WTC11 (cell line): ENCODE data around the gene BICC1. TPM values are rescaled to one million over a fixed set of nuclear protein-coding genes. Genes with fewer than 3 reads are reported as not detected.

Experiments used
- ATAC-seq: fragments of 200-7000 bp; cut with Tn5 transposase; 2 replicates; pipeline ENCODE4 v1.10.0; 2021; ENCODE audit warnings: mild to moderate bottlenecking, moderate library complexity
- CTCF ChIA-PET: fragments of 300-600 bp; sonication (Branson Sonifier 250); formaldehyde crosslinking; loops from one replicate; lab custom pipeline; 2021; ENCODE audit warnings: antibody characterized with exemption; lab: Charles Lee
- POLR2A ChIA-PET: fragments of 350-600 bp; sonication (Branson Sonifier 250); formaldehyde crosslinking; loops from one replicate; lab custom pipeline; 2021; ENCODE audit warnings: antibody characterized with exemption; lab: Charles Lee
- DNase-seq: peaks from one replicate; pipeline ENCODE4 v3.0.0; 2021; ENCODE audit warnings: low spot score
- H3K27ac Mint-ChIP-seq: 2 replicates; pipeline ENCODE4 v1.8.0; 2021; ENCODE audit warnings: mixed read lengths
- H3K27me3 Mint-ChIP-seq: 2 replicates; pipeline ENCODE4 v1.8.0; 2021; ENCODE audit warnings: low read depth, mild to moderate bottlenecking, moderate library complexity, mixed read lengths
- H3K36me3 Mint-ChIP-seq: 2 replicates; pipeline ENCODE4 v1.8.0; 2021; ENCODE audit warnings: mixed read lengths
- H3K4me1 Mint-ChIP-seq: 2 replicates; pipeline ENCODE4 v1.8.0; 2022; ENCODE audit warnings: mixed read lengths
- H3K4me3 Mint-ChIP-seq: 2 replicates; pipeline ENCODE4 v1.8.0; 2021; ENCODE audit warnings: mild to moderate bottlenecking, moderate library complexity, mixed read lengths
- H3K9me3 Mint-ChIP-seq: 2 replicates; pipeline ENCODE4 v1.8.0; 2021; ENCODE audit warnings: mixed read lengths
- CBFB ChIP-seq: sonication (generic); formaldehyde crosslinking; IDR thresholded peaks from 2 replicates; pipeline ENCODE4 v1.8.1; 2022; ENCODE audit warnings: mild to moderate bottlenecking, low read depth, missing genetic modification reagents
- CREB1 ChIP-seq: sonication (generic); formaldehyde crosslinking; IDR thresholded peaks from 2 replicates; pipeline ENCODE4 v1.8.0; 2023; ENCODE audit warnings: mild to moderate bottlenecking, missing genetic modification reagents
- CREM ChIP-seq: sonication (generic); formaldehyde crosslinking; IDR thresholded peaks from 2 replicates; pipeline ENCODE4 v1.8.1; 2022; ENCODE audit warnings: mild to moderate bottlenecking, missing genetic modification reagents, moderate library complexity
- ELF4 ChIP-seq: sonication (generic); formaldehyde crosslinking; IDR thresholded peaks from 2 replicates; pipeline ENCODE4 v1.8.1; 2022; ENCODE audit warnings: low read depth, mild to moderate bottlenecking, moderate library complexity, missing genetic modification reagents
- ETV6 ChIP-seq: sonication (generic); formaldehyde crosslinking; IDR thresholded peaks from 2 replicates; pipeline ENCODE4 v1.8.1; 2022; ENCODE audit warnings: mild to moderate bottlenecking, missing genetic modification reagents
- HMGA2 ChIP-seq: fragments of 250-450 bp; sonication (Bioruptor Pico); IDR thresholded peaks from 2 replicates; pipeline ENCODE4 v1.4.0; 2021; ENCODE audit warnings: mild to moderate bottlenecking, moderate library complexity
- IRF2 ChIP-seq: sonication (generic); formaldehyde crosslinking; IDR thresholded peaks from 2 replicates; pipeline ENCODE4 v1.8.0; 2022; ENCODE audit warnings: low read depth, missing genetic modification reagents, borderline replicate concordance
- JAZF1 ChIP-seq: fragments of 250-450 bp; sonication (Bioruptor Pico); IDR thresholded peaks from 2 replicates; pipeline ENCODE4 v1.9.0; 2021; ENCODE audit warnings: moderate library complexity, mild to moderate bottlenecking, inconsistent platforms
- KAT7 ChIP-seq: sonication (generic); formaldehyde crosslinking; IDR thresholded peaks from 2 replicates; pipeline ENCODE4 v1.8.1; 2023; ENCODE audit warnings: missing genetic modification reagents, mild to moderate bottlenecking, borderline replicate concordance
- NFATC4 ChIP-seq: fragments of 250-450 bp; sonication (Bioruptor Pico); IDR thresholded peaks from 2 replicates; pipeline ENCODE4 v1.9.0; 2021; ENCODE audit warnings: mild to moderate bottlenecking
- NFE2L1 ChIP-seq: sonication (generic); formaldehyde crosslinking; IDR thresholded peaks from 2 replicates; pipeline ENCODE4 v1.8.1; 2023; ENCODE audit warnings: missing genetic modification reagents
- NR3C1 ChIP-seq: sonication (generic); formaldehyde crosslinking; conservative IDR thresholded peaks from 2 replicates; pipeline ENCODE4 v1.8.1; 2023; ENCODE audit warnings: low read depth, mild to moderate bottlenecking, missing genetic modification reagents
- RELA ChIP-seq: sonication (generic); formaldehyde crosslinking; IDR thresholded peaks from 2 replicates; pipeline ENCODE4 v1.8.1; 2022; ENCODE audit warnings: missing genetic modification reagents, mild to moderate bottlenecking, borderline replicate concordance
- TCF7 ChIP-seq: sonication (generic); formaldehyde crosslinking; IDR thresholded peaks from 2 replicates; pipeline ENCODE4 v1.8.0; 2022; ENCODE audit warnings: mild to moderate bottlenecking, low read depth, missing genetic modification reagents, moderate library complexity
- ZNF121 ChIP-seq: sonication (generic); formaldehyde crosslinking; IDR thresholded peaks from 2 replicates; pipeline ENCODE4 v1.8.0; 2023; ENCODE audit warnings: missing genetic modification reagents
- ZNF138 ChIP-seq: sonication (generic); formaldehyde crosslinking; conservative IDR thresholded peaks from 2 replicates; pipeline ENCODE4 v1.8.1; 2022; ENCODE audit warnings: mild to moderate bottlenecking, moderate library complexity, missing genetic modification reagents
- ZNF423 ChIP-seq: fragments of 250-450 bp; sonication (Bioruptor Pico); IDR thresholded peaks from 2 replicates; pipeline ENCODE4 v2.1.2; 2022; ENCODE audit warnings: mild to moderate bottlenecking, moderate library complexity
- ZNF671 ChIP-seq: fragments of 250-450 bp; sonication (Bioruptor Pico); IDR thresholded peaks from 2 replicates; pipeline ENCODE4 v1.8.0; 2021; ENCODE audit warnings: mild to moderate bottlenecking
- total RNA-seq: library from RNA; stranded (reverse); gene quantifications from 3 replicates; pipeline ENCODE4 v1.2.3, GENCODE V29; 2021
- TF ChIP-seq, protein P1 (sequence below): fragments of 250-450 bp; sonication (Bioruptor Pico); IDR thresholded peaks from 2 replicates; pipeline ENCODE4 v1.9.0; 2021; ENCODE audit warnings: mild to moderate bottlenecking, borderline replicate concordance
- TF ChIP-seq, protein P2 (sequence below): sonication (generic); formaldehyde crosslinking; conservative IDR thresholded peaks from 2 replicates; pipeline ENCODE4 v1.8.1; 2023; ENCODE audit warnings: mild to moderate bottlenecking, low read depth, missing genetic modification reagents, moderate library complexity
- TF ChIP-seq, protein P3 (sequence below): fragments of 250-450 bp; sonication (Bioruptor Pico); IDR thresholded peaks from 2 replicates; pipeline ENCODE4 v1.9.0; 2021; ENCODE audit warnings: mild to moderate bottlenecking
- TF ChIP-seq, protein P4 (sequence below): fragments of 250-450 bp; sonication (Bioruptor Pico); IDR thresholded peaks from 2 replicates; pipeline ENCODE4 v2.1.2; 2022; ENCODE audit warnings: mild to moderate bottlenecking, moderate library complexity
- TF ChIP-seq, protein P5 (sequence below): fragments of 250-450 bp; sonication (Bioruptor Pico); conservative IDR thresholded peaks from 2 replicates; pipeline ENCODE4 v1.9.0; 2021; ENCODE audit warnings: mild to moderate bottlenecking
- TF ChIP-seq, protein P6 (sequence below): sonication (generic); formaldehyde crosslinking; IDR thresholded peaks from 2 replicates; pipeline ENCODE4 v1.8.0; 2022; ENCODE audit warnings: mild to moderate bottlenecking, missing genetic modification reagents
- TF ChIP-seq, protein P7 (sequence below): sonication (generic); formaldehyde crosslinking; IDR thresholded peaks from 2 replicates; pipeline ENCODE4 v1.8.1; 2023; ENCODE audit warnings: mild to moderate bottlenecking, missing genetic modification reagents, moderate library complexity

BICC1 gene
- total RNA-seq, 1 experiment from 2014 or later = 0.61 TPM

DNA sequence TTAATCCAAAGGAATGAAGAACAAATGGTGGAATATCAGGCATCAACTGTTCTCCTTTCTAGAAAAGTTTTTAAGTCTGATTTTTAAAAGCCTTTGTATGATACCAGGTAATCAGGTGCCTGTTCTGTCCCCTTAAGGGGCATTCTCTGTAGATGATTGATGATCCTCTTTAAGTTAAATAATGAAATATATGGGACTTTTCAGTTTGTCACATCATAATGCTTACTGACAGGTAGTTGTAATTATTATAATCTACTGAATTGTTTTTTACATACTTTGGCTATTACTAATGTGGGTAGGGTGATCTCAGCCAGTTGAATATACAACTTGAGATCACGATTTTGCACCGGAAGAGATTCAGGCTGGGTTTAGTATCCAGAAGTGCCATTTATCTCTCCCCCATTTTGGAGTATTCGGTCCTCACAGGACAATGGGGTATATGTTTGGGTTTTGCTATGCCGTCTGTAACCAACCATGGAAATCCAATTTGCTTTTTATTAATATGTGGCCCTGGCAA is 330.2 kb downstream of the BICC1 start:
- ATAC-seq = no peak
- ChIA-PET POLR2A (no interaction called here), CTCF (interaction anchor here (1.1 kb wide), 1 partner anchor 312 kb away, joined by 3 read pairs; no protein-coding TSS in a partner anchor)
- no peak for TF ChIP-seq NR3C1
- no peak for TF ChIP-seq ZNF671
- TF ChIP-seq, protein P1, sequence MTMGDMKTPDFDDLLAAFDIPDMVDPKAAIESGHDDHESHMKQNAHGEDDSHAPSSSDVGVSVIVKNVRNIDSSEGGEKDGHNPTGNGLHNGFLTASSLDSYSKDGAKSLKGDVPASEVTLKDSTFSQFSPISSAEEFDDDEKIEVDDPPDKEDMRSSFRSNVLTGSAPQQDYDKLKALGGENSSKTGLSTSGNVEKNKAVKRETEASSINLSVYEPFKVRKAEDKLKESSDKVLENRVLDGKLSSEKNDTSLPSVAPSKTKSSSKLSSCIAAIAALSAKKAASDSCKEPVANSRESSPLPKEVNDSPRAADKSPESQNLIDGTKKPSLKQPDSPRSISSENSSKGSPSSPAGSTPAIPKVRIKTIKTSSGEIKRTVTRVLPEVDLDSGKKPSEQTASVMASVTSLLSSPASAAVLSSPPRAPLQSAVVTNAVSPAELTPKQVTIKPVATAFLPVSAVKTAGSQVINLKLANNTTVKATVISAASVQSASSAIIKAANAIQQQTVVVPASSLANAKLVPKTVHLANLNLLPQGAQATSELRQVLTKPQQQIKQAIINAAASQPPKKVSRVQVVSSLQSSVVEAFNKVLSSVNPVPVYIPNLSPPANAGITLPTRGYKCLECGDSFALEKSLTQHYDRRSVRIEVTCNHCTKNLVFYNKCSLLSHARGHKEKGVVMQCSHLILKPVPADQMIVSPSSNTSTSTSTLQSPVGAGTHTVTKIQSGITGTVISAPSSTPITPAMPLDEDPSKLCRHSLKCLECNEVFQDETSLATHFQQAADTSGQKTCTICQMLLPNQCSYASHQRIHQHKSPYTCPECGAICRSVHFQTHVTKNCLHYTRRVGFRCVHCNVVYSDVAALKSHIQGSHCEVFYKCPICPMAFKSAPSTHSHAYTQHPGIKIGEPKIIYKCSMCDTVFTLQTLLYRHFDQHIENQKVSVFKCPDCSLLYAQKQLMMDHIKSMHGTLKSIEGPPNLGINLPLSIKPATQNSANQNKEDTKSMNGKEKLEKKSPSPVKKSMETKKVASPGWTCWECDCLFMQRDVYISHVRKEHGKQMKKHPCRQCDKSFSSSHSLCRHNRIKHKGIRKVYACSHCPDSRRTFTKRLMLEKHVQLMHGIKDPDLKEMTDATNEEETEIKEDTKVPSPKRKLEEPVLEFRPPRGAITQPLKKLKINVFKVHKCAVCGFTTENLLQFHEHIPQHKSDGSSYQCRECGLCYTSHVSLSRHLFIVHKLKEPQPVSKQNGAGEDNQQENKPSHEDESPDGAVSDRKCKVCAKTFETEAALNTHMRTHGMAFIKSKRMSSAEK (CRISPR knock-in tag) = no peak
- TF ChIP-seq ELF4 (CRISPR knock-in tag) = no peak
- TF ChIP-seq, protein P2, sequence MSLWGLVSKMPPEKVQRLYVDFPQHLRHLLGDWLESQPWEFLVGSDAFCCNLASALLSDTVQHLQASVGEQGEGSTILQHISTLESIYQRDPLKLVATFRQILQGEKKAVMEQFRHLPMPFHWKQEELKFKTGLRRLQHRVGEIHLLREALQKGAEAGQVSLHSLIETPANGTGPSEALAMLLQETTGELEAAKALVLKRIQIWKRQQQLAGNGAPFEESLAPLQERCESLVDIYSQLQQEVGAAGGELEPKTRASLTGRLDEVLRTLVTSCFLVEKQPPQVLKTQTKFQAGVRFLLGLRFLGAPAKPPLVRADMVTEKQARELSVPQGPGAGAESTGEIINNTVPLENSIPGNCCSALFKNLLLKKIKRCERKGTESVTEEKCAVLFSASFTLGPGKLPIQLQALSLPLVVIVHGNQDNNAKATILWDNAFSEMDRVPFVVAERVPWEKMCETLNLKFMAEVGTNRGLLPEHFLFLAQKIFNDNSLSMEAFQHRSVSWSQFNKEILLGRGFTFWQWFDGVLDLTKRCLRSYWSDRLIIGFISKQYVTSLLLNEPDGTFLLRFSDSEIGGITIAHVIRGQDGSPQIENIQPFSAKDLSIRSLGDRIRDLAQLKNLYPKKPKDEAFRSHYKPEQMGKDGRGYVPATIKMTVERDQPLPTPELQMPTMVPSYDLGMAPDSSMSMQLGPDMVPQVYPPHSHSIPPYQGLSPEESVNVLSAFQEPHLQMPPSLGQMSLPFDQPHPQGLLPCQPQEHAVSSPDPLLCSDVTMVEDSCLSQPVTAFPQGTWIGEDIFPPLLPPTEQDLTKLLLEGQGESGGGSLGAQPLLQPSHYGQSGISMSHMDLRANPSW (CRISPR knock-in tag) = no peak
- TF ChIP-seq HMGA2 (CRISPR knock-in tag) = no peak
- TF ChIP-seq ZNF423 (CRISPR knock-in tag) = no peak
- no peak for TF ChIP-seq NFATC4
- no peak for TF ChIP-seq ETV6 (CRISPR knock-in tag)
- TF ChIP-seq, protein P3, sequence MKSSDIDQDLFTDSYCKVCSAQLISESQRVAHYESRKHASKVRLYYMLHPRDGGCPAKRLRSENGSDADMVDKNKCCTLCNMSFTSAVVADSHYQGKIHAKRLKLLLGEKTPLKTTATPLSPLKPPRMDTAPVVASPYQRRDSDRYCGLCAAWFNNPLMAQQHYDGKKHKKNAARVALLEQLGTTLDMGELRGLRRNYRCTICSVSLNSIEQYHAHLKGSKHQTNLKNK (CRISPR knock-in tag) = no peak
- TF ChIP-seq CREB1 (CRISPR knock-in tag) = no peak
- TF ChIP-seq TCF7 (CRISPR knock-in tag) = no peak
- no peak for TF ChIP-seq IRF2
- TF ChIP-seq, protein P4, sequence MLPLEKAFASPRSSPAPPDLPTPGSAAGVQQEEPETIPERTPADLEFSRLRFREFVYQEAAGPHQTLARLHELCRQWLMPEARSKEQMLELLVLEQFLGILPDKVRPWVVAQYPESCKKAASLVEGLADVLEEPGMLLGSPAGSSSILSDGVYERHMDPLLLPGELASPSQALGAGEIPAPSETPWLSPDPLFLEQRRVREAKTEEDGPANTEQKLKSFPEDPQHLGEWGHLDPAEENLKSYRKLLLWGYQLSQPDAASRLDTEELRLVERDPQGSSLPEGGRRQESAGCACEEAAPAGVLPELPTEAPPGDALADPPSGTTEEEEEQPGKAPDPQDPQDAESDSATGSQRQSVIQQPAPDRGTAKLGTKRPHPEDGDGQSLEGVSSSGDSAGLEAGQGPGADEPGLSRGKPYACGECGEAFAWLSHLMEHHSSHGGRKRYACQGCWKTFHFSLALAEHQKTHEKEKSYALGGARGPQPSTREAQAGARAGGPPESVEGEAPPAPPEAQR (CRISPR knock-in tag) = no peak
- no peak for TF ChIP-seq ZNF138 (CRISPR knock-in tag)
- no peak for TF ChIP-seq JAZF1 (CRISPR knock-in tag)
- no peak for TF ChIP-seq CREM (CRISPR knock-in tag)
- no peak for TF ChIP-seq KAT7 (CRISPR knock-in tag)
- H3K36me3 Mint-ChIP-seq = no peaks in the 10 kb centered on the region
- no peak for DNase-seq
- H3K4me1 Mint-ChIP-seq = peaks cover 11% of the 10 kb centered on the region
- H3K9me3 Mint-ChIP-seq = peaks cover 4% of the 10 kb centered on the region; the same call in 1 of the 2 replicates
- H3K4me3 Mint-ChIP-seq = no peak overlapping the region
- H3K27ac Mint-ChIP-seq = no peak overlapping the region
- H3K27me3 Mint-ChIP-seq = no peaks in the 10 kb centered on the region

DNA sequence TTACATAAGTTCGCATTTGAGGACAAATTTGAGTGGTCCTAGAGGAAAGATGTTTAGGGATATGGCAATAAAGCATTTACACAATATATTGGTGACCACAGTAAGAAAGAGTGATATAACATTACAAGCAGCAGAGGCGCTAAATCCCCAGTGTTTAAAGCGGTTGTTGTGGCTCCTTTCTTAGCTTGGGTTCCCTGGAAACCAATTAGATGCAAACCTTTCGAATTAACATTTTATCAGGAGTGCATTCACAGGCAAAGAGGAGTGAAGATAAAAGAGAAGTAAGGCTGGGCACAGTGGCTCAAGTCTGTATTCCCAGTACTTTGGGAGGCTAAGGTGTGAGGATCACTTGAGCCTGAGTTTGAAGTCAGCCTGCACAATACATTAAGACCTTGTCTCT is 331.1 kb downstream of the BICC1 start:
- CTCF ChIA-PET = interaction anchor here (1.1 kb wide), 2 partner anchors 108 to 313 kb away, joined by 3 read pairs; no protein-coding TSS in a partner anchor
- no peaks in the 10 kb centered on the region for H3K36me3 Mint-ChIP-seq
- no peaks in the 10 kb centered on the region for H3K27me3 Mint-ChIP-seq
- peaks cover 11% of the 10 kb centered on the region for H3K4me1 Mint-ChIP-seq
- peaks cover 5% of the 10 kb centered on the region; the same call in 1 of the 2 replicates for H3K9me3 Mint-ChIP-seq
- H3K4me3 Mint-ChIP-seq = no peak overlapping the region
- DNase-seq = no peak
- POLR2A ChIA-PET = no interaction called here
- ATAC-seq = peak; percentile 61
- H3K27ac Mint-ChIP-seq = no peak overlapping the region
- TF ChIP-seq, protein P5, sequence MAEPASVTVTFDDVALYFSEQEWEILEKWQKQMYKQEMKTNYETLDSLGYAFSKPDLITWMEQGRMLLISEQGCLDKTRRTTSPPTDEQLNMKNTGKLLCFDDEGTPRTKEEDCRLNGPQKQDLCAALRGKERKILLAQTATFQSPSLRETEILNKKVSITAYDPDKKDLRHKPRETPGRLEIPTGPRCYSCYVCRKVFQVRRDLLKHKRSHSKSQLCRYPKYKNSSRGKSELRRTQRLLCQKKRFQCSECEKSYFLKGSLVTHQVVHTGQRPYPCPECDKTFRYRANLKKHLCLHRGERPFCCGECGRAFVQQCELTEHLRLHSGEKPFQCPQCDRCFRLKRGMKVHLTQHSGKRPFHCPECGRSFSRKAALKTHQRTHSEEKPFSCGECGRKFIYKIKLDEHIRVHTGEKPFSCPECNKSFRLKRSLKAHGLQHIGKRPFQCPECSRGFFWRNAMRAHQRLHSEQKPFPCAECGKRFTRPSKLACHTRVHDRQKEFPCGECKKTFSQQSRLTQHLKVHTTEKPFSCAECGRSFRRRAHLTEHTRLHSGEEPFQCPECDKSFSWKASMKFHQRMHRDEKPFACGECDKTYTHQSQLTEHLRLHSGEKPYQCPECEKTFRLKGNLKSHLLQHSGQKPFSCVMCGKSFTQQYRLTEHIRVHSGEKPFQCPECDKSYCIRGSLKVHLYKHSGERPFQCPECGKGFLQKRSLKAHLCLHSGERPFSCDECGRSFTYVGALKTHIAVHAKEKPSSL (CRISPR knock-in tag) = no peak
- no peak for TF ChIP-seq TCF7 (CRISPR knock-in tag)
- TF ChIP-seq IRF2 = no peak
- TF ChIP-seq, protein P6, sequence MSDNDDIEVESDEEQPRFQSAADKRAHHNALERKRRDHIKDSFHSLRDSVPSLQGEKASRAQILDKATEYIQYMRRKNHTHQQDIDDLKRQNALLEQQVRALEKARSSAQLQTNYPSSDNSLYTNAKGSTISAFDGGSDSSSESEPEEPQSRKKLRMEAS = no peak
- no peak for TF ChIP-seq ZNF121
- TF ChIP-seq RELA (CRISPR knock-in tag) = no peak
- TF ChIP-seq CBFB (CRISPR knock-in tag) = no peak
- TF ChIP-seq, protein P7, sequence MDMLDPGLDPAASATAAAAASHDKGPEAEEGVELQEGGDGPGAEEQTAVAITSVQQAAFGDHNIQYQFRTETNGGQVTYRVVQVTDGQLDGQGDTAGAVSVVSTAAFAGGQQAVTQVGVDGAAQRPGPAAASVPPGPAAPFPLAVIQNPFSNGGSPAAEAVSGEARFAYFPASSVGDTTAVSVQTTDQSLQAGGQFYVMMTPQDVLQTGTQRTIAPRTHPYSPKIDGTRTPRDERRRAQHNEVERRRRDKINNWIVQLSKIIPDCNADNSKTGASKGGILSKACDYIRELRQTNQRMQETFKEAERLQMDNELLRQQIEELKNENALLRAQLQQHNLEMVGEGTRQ (CRISPR knock-in tag) = no peak
- TF ChIP-seq NFE2L1 (CRISPR knock-in tag) = no peak
